Omental fat pad (tissue), 4 donors: Measurements from ENCODE around the gene ADGRF5. TPM values are rescaled to one million over a fixed set of nuclear protein-coding genes. Genes with fewer than 3 reads are reported as not detected.

ENCODE experiments used
- ATAC-seq: fragments of 150-250 bp; one replicate; pipeline ENCODE4 v1.9.1; 2016; ENCODE audit warnings: mild to moderate bottlenecking, moderate library complexity; ENCODE audit not compliant: low FRiP score
- DNase-seq: peaks from one replicate; pipeline ENCODE4 v3.0.0-alpha.2; 2019; ENCODE audit warnings: low spot score
- CTCF ChIP-seq, 3 donors: fragments of 450-650 bp; IDR thresholded peaks; one replicate each; pipeline ENCODE4 v1.5.1; 2016 to 2017; ENCODE audit warnings: antibody characterized with exemption in 3 of 3, mild to moderate bottlenecking in 3 of 3, moderate library complexity in 2 of 3
- total RNA-seq, 4 donors: library from RNA; depleted of rRNA; stranded (reverse); fragments of >200 nt; gene quantifications; one replicate each; pipeline ENCODE4 v1.1.0, GENCODE V29; 2016

The ADGRF5 gene
- total RNA-seq, 4 donors from 2014 or later = 29.7 to 324 (median 74.1) TPM

DNA sequence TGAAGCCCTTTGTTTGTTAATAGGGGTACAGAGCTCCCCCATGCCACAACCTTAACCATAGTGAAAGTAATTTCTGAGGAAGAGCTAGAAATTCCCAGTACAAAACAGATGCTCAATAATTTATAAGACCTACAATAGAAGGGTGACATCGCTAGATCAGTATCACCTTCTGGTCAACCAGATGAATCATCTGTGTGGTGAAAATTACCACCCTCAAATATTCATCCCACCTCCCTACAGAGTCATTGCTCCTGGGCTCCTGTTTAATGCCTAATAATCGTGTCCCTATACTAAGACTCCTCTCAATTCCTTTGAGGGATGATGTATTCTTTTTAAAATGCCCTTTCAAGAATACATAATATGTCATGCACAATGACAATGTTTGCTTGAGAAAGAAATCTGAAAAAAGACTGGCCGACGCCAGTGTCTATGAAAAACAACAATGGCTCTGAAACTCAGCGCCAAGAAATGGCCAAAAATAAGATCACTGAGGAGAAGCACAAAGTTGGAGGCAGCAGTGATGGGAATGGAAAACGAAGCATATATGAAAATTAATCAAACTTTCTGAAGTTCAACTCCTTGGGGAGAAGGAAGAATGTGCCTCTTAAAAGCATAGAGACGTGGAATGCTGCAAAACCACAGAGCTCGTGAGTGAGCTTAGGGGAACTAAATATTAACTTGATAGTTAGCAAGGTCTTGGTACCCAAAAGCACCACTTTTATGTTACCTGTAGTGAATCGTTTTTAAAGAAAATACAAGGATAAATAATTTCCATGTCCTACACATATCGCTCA is 11.0 kb upstream of the ADGRF5 start:
- no peak for ATAC-seq
- no peak for TF ChIP-seq CTCF (IDR thresholded peaks at IDR 0.05)
- no peak for DNase-seq

- ATAC-seq (no peak), DNase-seq (no peak)
- TF ChIP-seq CTCF (IDR thresholded peaks at IDR 0.05) = no peak
These were observed 9.7 kb upstream of the ADGRF5 start for GRCh38 chr6:46931416-46931815.

DNA sequence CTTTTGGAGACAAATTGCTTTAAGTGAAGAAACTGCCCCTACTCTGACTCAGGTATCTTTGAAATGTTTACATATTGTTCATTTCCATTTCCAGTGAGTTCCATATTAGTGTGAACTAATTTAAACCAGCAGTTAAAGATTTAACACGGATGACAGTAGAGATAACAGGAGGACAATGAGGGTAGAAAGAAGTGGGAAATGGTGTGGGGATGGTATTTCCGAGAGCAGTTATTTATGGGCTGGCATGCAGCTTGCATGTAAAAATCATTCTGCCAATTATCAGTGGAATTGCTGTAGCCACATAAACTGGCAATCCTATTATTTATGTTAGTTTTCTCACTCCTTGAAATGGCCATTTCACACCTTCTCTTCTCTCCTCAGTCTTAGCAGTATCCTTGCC is 8.6 kb upstream of the ADGRF5 start:
- ATAC-seq (no peak), DNase-seq (no peak)
- no peak for TF ChIP-seq CTCF (IDR thresholded peaks at IDR 0.05)

DNA sequence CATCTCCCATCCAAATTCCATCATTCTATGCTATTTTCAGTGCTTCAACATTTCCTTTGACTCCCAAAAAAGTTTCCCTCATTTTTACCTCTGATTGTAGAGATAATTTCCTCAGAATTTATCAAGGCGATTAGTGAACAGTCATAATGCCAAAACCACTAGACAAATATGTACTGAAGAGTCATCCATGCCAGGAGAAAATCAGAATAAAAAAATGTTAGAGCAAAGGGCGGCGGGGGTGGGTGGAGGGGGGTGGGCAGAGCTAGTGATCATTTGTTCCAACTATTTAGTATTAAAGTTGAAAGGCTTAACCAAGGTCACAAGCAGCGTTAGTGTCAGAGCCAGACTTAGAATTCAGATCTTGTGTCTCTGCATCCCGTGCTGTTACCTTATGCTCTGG is 5.3 kb upstream of the ADGRF5 start:
- DNase-seq (no peak), ATAC-seq (peak; percentile 51)
- no peak for TF ChIP-seq CTCF (IDR thresholded peaks at IDR 0.05)

GRCh38 chr6:46926481-46926880 is 4.7 kb upstream of the ADGRF5 start:
- ATAC-seq (no peak), DNase-seq (no peak)
- no peak for TF ChIP-seq CTCF (IDR thresholded peaks at IDR 0.05)

- TF ChIP-seq CTCF (IDR thresholded peaks at IDR 0.05) = no peak
- ATAC-seq (peak; percentile 89), DNase-seq (no peak)
These were observed 4.0 kb upstream of the ADGRF5 start for GRCh38 chr6:46925563-46926253.

GRCh38 chr6:46923476-46923875 is 1.7 kb upstream of the ADGRF5 start:
- no peak for TF ChIP-seq CTCF (IDR thresholded peaks at IDR 0.05)
- DNase-seq = no peak
- ATAC-seq = no peak
